Mucosa of rectum (tissue), 2 donors: ENCODE results near the gene GPR55.

Experiments
- H3K27ac ChIP-seq, 2 donors: one replicate each; pipeline ENCODE4 v1.7.0; 2013; ENCODE audit warnings: inconsistent platforms in 2 of 2, low read depth in 2 of 2, low read length in 2 of 2
- H3K27me3 ChIP-seq, 2 donors: one replicate each; pipeline ENCODE4 v1.7.0; 2013; ENCODE audit warnings: low read length in 2 of 2; ENCODE audit not compliant: control insufficient read depth in 2 of 2, insufficient read depth in 2 of 2
- H3K36me3 ChIP-seq, 2 donors: one replicate each; pipeline ENCODE4 v1.7.0; 2013; ENCODE audit warnings: low read length in 2 of 2; ENCODE audit not compliant: control insufficient read depth in 2 of 2, insufficient read depth in 2 of 2
- H3K4me1 ChIP-seq, 2 donors: one replicate each; pipeline ENCODE4 v1.7.0; 2013; ENCODE audit warnings: low read length in 2 of 2, mild to moderate bottlenecking in 1 of 2; ENCODE audit not compliant: control insufficient read depth in 2 of 2, insufficient read depth in 2 of 2
- H3K4me3 ChIP-seq, 2 donors: one replicate each; pipeline ENCODE4 v1.7.0; 2013; ENCODE audit warnings: low read length in 2 of 2
- H3K9ac ChIP-seq, 2 donors: one replicate each; pipeline ENCODE4 v1.7.0; 2013; ENCODE audit warnings: low read length in 2 of 2, low read depth in 1 of 2, mild to moderate bottlenecking in 1 of 2
- H3K9me3 ChIP-seq, 2 donors: one replicate each; pipeline ENCODE4 v1.7.0; 2013; ENCODE audit warnings: low read length in 2 of 2; ENCODE audit not compliant: control insufficient read depth in 2 of 2
- donor health status: healthy.
- donor health status: Normal muscosa, but diverticular disease.

Gene GPR55

DNA sequence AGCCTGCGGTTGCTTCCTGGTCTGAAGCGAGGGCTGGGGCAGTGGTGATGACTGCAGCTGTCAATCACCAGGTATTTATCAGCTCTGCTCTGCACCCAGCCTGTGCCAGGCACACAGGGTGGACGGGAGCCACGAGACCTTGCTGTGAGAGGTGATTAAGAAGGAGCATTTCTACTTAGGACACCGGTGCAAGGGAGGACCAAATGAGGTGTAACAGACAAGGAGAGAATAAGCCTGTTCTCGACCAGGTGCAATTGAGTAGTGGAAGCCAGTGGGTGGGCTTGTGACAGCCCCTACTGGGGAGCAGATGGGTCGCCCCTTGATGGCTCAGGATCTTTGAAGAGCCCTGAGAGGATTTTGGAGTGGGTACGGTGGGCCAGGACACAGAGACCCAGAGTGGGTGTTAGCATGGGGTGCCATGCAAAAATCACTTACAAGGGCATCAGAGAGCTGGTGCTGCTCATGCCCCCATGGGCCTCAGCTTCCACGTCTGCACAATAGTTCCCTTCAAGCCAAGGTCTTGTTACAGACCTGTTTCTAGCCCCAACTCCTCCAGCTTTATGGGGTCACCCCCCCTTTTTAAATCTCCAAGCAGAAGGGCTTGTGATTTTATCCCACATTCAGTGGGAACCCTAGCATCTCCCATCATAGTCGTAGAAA, 24.6 kb downstream of the GPR55 start:
- Histone ChIP-seq H3K27ac (no peak overlapping the region), H3K27me3 (no peaks in the 10 kb centered on the region), H3K4me1 (peaks cover 12 to 17% of the 10 kb centered on the region in 2 donors), H3K36me3 (no peaks in the 10 kb centered on the region), H3K9ac (no peak overlapping the region), H3K4me3 (no peak overlapping the region), H3K9me3 (no peaks in the 10 kb centered on the region)

DNA sequence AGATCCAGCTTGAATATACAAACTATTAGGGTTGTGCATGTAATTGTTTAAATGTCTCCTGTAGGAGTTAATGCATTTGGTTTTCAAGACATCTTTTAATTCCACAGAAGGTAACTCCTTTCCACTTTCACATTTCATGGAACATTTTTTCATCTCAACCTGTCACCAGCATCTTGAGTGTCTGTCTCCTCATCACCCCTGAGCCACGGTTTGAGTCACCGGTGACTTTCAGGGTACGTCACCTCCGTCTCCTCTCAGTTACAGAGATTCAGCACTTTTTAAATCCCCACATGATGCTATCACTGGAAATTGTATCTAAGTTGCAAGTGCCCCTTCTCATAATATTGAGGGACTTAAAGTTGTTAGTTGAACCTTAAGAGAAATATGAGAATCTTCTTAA, 25.3 kb downstream of the GPR55 start:
- H3K4me1 ChIP-seq = peaks cover 16 to 24% of the 10 kb centered on the region in 2 donors
- H3K9ac ChIP-seq = no peak overlapping the region
- H3K4me3 ChIP-seq = no peak overlapping the region
- H3K27ac ChIP-seq = no peak overlapping the region
- no peaks in the 10 kb centered on the region for H3K36me3 ChIP-seq
- no peaks in the 10 kb centered on the region for H3K27me3 ChIP-seq
- no peaks in the 10 kb centered on the region for H3K9me3 ChIP-seq

DNA sequence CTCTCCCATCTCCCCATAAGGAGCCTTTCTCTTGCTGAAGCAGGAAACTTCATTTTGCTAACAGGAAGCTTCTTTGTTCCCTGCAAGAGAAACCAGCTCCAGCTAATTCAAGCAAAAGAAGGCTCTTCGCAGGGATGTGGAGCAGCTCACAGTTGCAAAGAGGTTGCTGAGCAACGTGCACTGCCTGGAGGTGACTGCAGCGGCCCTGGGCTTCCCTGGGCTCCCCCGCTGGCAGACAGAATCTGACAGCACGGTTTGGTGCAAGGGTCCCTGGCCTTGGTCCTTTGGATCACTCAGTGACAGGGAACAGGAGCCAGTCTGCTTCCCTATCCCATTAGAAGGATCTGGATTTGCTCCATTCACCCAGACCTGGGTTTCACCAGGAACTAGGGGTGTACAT, 25.8 kb downstream of the GPR55 start:
- Histone ChIP-seq H3K27me3 (no peaks in the 10 kb centered on the region), H3K27ac (no peak overlapping the region), H3K4me3 (no peak overlapping the region), H3K36me3 (no peaks in the 10 kb centered on the region), H3K9ac (no peak overlapping the region), H3K4me1 (peaks cover 21 to 29% of the 10 kb centered on the region in 2 donors), H3K9me3 (no peaks in the 10 kb centered on the region)

DNA sequence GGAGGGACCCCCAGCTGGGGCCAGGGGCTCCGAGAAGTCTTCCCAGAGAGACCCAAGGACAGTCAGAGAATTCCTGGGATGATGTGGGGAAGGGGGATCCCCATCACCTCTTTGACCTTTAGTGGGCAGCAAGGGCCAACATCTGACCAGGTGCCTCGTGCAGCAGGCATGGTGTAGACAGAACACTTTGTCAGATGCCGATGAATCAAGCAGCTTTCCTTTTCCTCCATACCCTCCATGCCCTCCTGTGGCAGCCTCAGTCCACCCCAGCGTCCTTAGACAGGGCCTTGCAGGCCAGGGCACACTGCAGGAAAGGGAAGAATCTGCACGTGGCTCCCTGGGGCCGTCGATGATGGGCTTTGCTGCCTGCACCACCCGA, 26.3 kb downstream of the GPR55 start:
- Histone ChIP-seq H3K27me3 (no peaks in the 10 kb centered on the region), H3K9ac (no peak overlapping the region), H3K9me3 (no peaks in the 10 kb centered on the region), H3K4me3 (no peak overlapping the region), H3K27ac (no peak overlapping the region), H3K4me1 (peaks cover 25 to 29% of the 10 kb centered on the region in 2 donors), H3K36me3 (no peaks in the 10 kb centered on the region)

DNA sequence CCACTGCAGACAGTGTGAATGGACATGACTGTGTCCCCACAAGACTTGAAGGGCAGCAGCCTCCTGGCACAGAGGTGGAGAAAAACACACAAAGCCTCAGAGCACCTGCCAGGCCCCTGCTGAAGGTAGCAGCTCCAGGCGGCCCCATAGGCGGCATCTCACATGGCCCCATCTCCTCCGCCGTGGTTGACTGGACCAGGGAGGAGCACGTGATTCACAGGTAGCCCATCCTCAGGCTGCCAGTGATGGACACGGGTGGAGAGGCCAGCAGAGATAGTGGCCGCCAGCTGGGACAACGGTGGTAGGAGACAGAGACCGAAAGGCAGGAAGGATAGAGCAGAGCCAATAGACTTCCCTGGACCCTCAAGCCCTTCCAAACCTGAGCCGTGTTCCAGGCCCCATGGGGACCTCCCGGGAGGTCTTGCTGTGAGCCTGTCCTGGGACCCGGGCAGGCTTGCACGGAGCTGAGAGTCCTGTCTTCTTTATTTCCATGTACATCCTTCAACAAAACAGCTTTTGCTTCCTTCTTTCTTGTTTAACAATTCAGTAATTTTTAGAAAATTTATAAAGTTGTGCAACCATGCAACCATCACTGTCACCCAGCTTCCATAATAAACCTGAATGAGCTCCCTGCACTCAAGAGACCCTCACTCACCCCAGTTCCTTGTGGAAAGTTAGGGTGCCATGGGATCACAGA, 26.9 kb downstream of the GPR55 start:
- no peaks in the 10 kb centered on the region for H3K36me3 ChIP-seq
- no peak overlapping the region for H3K27ac ChIP-seq
- H3K9me3 ChIP-seq = no peaks in the 10 kb centered on the region
- H3K9ac ChIP-seq = no peak overlapping the region
- peaks cover 25 to 29% of the 10 kb centered on the region in 2 donors for H3K4me1 ChIP-seq
- no peaks in the 10 kb centered on the region for H3K27me3 ChIP-seq
- no peak overlapping the region for H3K4me3 ChIP-seq

DNA sequence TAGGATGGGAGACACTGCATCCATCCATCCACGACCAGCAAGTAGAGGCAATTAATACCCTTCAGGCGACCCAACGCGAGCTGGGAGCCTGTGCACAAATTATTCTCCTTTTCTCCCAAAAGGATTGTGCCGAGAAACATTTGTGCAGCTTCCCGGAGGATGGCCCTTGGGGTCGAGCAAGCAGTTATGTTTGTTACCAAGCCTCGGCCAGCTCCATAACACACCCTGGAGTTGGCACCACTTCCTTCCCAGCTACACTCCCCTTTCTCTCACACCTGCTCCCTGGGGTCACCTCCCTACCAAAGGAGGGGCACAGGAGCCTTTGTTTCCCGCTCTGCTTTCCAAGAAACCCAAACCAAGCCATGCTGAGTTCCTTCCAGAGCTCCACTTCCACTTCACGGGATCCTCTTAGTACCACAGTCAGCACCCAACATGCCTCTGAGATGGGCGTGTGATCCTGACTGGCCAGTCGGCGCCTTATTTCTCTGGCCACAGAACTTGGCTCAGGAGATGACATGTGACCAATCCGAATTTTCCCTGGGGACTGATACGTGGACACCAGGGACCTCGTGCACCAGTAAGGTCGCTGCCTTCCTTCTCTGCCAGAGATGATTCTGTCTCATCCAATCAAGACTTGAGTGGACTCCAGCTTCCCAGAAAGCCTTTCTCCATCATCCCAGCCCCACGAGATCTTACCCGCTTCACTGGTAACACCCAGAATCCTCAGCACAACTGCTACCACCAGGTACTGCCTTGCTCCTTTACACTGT, 28.5 kb downstream of the GPR55 start:
- Histone ChIP-seq H3K27me3 (no peaks in the 10 kb centered on the region), H3K4me1 (peaks cover 25 to 29% of the 10 kb centered on the region in 2 donors), H3K27ac (peak overlapping the region; percentile 91 to 97), H3K9ac (peak overlapping the region; percentile 43 to 54), H3K9me3 (peaks cover 0 to 1% of the 10 kb centered on the region in 2 donors), H3K4me3 (peak overlapping the region; percentile 24 to 41), H3K36me3 (no peaks in the 10 kb centered on the region)

DNA sequence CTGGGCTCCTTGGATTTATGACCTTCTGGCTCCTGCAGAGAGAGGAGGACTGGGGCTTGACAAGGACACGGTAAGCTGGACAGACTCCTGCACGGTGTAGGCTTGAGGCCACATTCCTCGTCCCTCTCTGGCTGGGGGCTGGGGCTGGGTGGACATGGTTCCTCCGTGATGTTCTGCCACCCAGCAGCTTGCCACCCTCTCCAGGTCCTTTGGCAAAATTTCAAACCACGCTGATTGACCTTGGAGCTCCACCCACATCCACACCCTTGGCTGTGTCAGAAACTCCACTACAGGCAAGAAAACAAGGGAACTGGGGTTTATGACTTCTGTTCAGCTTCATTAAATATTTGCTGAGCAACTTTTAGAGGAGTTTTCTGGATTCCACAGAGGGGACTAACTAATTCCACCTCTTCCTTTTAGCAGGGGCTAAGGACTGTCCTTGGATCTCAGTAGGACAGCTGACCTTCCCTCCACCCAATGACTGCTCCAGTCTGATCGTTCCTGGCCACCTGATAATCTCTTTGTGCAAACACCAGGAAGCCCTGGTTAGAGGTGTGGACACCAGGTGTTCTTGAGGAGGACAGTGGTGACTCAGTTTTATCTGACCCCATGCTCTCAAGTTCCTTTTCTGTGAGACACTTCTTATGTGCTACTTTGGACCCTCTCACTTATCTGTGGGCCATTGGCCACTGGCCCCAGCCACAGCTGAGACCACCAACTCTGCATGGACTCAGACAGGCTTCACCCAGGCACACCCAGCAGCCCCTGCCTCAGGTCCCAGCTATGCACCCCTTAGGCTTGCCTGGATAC, 29.3 kb downstream of the GPR55 start:
- H3K4me1 ChIP-seq = peaks cover 25 to 29% of the 10 kb centered on the region in 2 donors
- H3K27me3 ChIP-seq = no peaks in the 10 kb centered on the region
- H3K4me3 ChIP-seq = peak overlapping the region; percentile 24 to 44
- peak overlapping the region; percentile 43 to 54 for H3K9ac ChIP-seq
- peaks cover 0 to 1% of the 10 kb centered on the region in 2 donors for H3K9me3 ChIP-seq
- no peaks in the 10 kb centered on the region for H3K36me3 ChIP-seq
- peak overlapping the region; percentile 91 to 97 for H3K27ac ChIP-seq

DNA sequence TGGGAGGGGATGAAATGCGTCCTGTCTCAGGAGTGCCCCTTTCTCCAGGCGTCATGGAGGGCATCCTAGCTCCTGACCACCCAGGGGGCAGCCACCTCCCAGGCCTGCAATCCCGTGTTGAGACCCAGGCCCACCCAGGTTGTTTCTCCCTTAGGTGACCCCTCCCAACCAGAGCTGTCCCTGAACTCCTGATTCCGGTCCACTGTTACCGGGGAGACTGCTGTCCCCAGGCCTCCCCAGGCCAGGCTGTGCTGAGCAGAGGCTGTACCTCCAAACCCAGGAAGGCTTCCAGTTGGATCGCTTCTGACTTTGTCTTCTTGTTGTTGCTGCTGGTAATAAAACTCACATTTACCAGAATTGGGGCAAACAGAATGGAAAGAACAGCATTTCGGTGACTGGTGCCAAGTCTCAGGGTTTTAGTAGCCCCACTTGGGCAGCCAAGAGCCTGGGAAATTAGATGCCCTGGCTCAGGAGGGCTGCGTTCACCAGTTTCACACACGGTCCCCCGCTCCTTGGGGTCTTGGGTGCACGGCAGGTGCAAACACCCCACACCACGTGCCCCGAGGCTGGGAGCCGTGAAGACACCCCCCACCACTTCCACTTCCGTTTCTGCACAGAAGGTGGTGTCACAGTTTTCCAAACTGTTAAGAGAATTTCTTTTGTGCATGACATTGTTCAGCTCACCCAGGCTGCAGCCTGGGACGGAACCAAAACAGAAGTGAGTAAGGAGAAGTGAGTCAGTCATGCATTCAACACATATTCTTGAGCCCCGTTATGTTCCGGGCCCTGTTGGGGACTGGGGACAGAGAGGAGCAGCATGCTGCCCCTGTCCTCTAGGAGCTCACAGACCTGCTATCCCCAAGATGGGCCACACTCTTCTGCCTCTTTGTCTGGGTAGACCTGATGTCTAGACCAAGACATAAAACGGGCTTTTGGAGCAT, 30.9 kb downstream of the GPR55 start:
- Histone ChIP-seq H3K27me3 (no peaks in the 10 kb centered on the region), H3K9me3 (peaks cover 0 to 1% of the 10 kb centered on the region in 2 donors), H3K27ac (peak overlapping the region; percentile 32 to 97), H3K36me3 (no peaks in the 10 kb centered on the region), H3K9ac (peak overlapping the region in 1 of 2 donors; percentile 17), H3K4me1 (peaks cover 25 to 29% of the 10 kb centered on the region in 2 donors), H3K4me3 (peak overlapping the region in 1 of 2 donors; percentile 1)

DNA sequence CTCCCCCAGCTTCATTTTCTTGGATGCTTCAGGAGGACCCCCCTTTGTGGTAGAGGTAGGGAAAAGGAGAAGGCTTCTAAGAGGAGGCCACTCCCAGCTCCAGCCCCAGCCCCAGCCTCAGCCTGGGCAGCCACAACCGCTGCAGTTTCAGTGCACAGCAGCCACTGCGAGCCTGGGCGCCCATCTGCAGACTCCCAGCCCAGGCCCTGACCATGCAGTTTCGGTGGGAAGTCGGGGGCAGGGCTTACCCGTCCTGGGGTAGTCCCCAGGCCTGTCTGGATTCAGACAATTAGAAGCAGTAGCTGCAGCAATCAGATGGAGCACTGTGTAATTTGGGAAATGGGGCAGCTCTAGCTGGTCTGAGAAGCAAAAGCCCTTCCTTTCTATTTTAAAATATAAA, 31.7 kb downstream of the GPR55 start:
- Histone ChIP-seq H3K9me3 (peaks cover 0 to 1% of the 10 kb centered on the region in 2 donors), H3K4me1 (peaks cover 25 to 29% of the 10 kb centered on the region in 2 donors), H3K36me3 (no peaks in the 10 kb centered on the region), H3K27ac (no peak overlapping the region), H3K27me3 (no peaks in the 10 kb centered on the region), H3K4me3 (no peak overlapping the region), H3K9ac (no peak overlapping the region)
